ENCODE measurements around the gene SMURF1.
"Not testable (repeated sequence)": the region's sequence is repeated elsewhere in the genome, so short reads cannot be mapped to it uniquely, and the experiment has no call there.

SMURF1 gene

DNA sequence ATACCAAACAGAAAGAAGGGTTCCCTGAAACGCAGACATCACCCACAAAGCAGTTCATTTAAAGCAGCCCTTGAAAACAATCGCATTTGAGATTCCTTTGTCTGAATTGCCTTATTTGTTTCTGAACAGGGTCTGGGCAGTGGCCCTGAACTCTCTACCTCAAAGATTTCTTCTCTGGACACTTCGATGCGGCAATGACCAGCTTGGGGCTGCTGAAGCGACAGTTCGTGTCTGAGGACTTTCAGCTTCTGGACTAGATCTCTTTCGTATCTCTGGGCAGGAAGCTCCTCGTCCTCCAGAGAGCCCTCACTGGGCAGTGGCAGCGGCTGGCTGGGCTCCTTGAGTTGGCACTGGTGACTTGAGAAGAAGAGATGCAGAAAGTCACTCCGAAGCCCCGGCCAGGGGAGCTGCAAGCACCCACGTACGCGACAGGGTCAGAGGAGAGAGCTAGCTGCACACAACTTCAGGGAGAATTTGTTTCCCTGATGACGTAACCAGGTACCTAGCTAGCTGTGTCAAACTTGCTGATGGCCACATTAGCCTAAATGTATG is 96.3 kb downstream of the SMURF1 start:
- Mint-ChIP-seq H3K36me3 (ENCODE audit: low read depth) (peaks cover 81% of the 10 kb centered on the region), H3K4me1 (no peaks in the 10 kb centered on the region), H3K27ac (no peak overlapping the region), H3K4me3 (no peak overlapping the region), H3K27me3 (ENCODE audit: low read depth, poor library complexity) (peaks cover 2% of the 10 kb centered on the region), H3K9me3 (no peaks in the 10 kb centered on the region)
- DNase-seq, result no peak
- TF ChIP-seq, protein P1, sequence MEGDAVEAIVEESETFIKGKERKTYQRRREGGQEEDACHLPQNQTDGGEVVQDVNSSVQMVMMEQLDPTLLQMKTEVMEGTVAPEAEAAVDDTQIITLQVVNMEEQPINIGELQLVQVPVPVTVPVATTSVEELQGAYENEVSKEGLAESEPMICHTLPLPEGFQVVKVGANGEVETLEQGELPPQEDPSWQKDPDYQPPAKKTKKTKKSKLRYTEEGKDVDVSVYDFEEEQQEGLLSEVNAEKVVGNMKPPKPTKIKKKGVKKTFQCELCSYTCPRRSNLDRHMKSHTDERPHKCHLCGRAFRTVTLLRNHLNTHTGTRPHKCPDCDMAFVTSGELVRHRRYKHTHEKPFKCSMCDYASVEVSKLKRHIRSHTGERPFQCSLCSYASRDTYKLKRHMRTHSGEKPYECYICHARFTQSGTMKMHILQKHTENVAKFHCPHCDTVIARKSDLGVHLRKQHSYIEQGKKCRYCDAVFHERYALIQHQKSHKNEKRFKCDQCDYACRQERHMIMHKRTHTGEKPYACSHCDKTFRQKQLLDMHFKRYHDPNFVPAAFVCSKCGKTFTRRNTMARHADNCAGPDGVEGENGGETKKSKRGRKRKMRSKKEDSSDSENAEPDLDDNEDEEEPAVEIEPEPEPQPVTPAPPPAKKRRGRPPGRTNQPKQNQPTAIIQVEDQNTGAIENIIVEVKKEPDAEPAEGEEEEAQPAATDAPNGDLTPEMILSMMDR (IDR thresholded peaks at IDR 0.05), result no peak

DNA sequence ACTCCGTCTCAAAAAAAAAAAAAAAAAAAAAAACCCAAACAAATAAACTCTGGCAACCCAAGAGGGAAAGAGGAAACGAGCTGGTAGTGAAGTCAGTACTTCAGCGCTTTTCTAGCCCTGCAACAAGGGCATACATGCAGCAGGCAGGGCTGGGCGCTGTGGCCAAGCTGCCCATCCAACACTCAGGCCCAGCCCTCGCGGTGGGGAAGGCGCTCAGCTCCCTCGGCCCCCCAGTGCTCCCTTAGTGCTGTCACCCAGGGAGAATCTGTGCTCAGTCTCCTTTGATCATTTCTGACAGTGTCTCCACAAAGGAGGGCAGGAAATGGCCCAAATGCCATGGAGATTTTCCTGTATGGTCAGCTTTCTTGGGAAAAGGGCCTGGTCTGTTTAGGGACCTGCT is 97.2 kb downstream of the SMURF1 start:
- Mint-ChIP-seq H3K9me3 (no peaks in the 10 kb centered on the region), H3K27ac (no peak overlapping the region), H3K27me3 (ENCODE audit: low read depth, poor library complexity) (peaks cover 2% of the 10 kb centered on the region), H3K36me3 (ENCODE audit: low read depth) (peaks cover 79% of the 10 kb centered on the region), H3K4me1 (no peaks in the 10 kb centered on the region), H3K4me3 (no peak overlapping the region)
- no peak for DNase-seq
- TF ChIP-seq, protein P1 (IDR thresholded peaks at IDR 0.05), result no peak

DNA sequence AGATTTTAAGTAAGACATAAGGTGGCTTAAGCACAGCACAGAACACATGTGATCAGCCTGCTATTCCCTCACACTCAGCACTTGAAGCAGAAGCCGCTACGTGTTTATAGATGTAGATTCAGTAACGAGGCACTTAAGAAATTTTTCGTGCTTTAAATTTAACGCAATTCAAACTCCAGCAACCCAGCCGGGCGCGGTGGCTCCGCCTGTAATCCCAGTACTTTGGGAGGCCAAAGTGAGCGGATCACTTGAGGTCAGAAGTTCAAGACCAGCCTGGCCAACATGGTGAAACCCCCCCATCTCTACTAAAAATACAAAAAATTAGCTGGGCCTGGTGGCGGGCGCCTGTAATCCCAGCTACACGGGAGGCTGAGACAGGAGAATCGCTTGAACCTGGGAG is 97.6 kb downstream of the SMURF1 start:
- not testable (repeated sequence) for H3K27me3 Mint-ChIP-seq (ENCODE audit: low read depth, poor library complexity); H3K9me3 Mint-ChIP-seq; H3K27ac Mint-ChIP-seq; H3K4me1 Mint-ChIP-seq; DNase-seq; H3K4me3 Mint-ChIP-seq
- peaks cover 79% of the 10 kb centered on the region for H3K36me3 Mint-ChIP-seq (ENCODE audit: low read depth)

DNA sequence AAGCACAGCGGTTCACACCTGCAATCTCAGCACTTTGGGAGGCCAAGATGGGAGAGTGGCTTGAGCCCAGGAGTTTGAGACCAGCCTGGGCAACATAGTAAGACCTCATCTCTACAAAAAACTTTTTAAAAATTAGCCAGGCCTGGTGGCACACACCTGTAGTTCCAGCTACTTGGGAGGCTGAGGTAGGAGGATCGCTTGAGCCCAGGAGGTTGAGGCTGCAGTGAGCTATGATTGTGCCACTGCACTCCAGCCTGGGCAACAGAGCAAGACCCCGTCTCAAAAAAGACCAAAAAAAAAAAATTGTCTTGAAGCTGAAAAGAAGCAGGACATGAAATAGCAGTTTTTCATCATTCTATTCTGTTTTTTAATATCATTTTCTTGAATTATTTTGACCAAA is 99.0 kb downstream of the SMURF1 start:
- H3K4me1 Mint-ChIP-seq; H3K9me3 Mint-ChIP-seq; H3K27me3 Mint-ChIP-seq (ENCODE audit: low read depth, poor library complexity); H3K4me3 Mint-ChIP-seq; H3K27ac Mint-ChIP-seq; DNase-seq: not testable (repeated sequence)
- peaks cover 77% of the 10 kb centered on the region for H3K36me3 Mint-ChIP-seq (ENCODE audit: low read depth)

DNA sequence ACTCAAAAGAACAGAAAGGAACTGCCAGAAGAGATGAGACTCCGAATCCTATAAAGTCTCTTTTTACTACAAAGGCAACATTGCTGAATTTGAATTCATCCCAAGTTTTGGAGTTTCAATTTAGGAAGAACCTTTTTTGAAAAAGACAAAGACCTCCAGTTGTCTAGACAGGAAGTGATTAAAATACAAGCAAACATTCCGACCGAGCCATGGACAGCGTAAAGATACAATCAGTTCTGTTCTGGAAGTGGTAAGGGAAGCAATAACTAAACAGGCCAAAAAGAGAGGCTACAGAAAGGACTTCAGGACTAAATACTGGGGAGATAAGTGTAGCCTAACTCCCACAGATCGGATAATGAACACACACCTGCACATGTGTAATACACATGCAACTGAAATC is 101.0 kb downstream of the SMURF1 start:
- Mint-ChIP-seq H3K4me1 (no peaks in the 10 kb centered on the region), H3K36me3 (ENCODE audit: low read depth) (peaks cover 75% of the 10 kb centered on the region), H3K4me3 (no peak overlapping the region), H3K9me3 (no peaks in the 10 kb centered on the region), H3K27me3 (ENCODE audit: low read depth, poor library complexity) (peaks cover 3% of the 10 kb centered on the region), H3K27ac (peak overlapping the region; percentile 71)
- TF ChIP-seq, protein P1 (IDR thresholded peaks at IDR 0.05), result no peak
- DNase-seq, result no peak

DNA sequence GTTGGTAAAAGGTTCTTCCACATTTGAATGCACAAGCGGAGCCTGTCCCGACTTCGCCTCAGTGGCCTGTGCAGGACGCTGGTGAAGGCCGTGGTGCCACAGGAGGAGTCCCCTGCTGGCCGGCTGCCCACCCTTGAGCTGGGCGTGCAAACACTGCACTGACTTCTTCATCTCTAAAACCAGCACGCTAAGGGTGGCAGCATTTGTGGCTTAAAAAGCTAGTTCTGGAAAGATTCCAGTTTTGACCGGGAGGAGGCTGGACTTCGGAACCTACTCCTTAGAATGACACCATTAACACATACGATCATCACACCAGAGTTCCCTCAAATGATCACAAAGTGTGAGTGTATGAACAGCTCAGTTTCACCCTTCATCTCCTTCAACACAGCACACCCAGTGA is 102.4 kb downstream of the SMURF1 start:
- DNase-seq, result no peak
- Mint-ChIP-seq H3K36me3 (ENCODE audit: low read depth) (peaks cover 78% of the 10 kb centered on the region), H3K4me3 (no peak overlapping the region), H3K27ac (peak overlapping the region; percentile 17), H3K27me3 (ENCODE audit: low read depth, poor library complexity) (peaks cover 3% of the 10 kb centered on the region), H3K4me1 (peaks cover 4% of the 10 kb centered on the region), H3K9me3 (no peaks in the 10 kb centered on the region)
- TF ChIP-seq, protein P1 (IDR thresholded peaks at IDR 0.05), result no peak

DNA sequence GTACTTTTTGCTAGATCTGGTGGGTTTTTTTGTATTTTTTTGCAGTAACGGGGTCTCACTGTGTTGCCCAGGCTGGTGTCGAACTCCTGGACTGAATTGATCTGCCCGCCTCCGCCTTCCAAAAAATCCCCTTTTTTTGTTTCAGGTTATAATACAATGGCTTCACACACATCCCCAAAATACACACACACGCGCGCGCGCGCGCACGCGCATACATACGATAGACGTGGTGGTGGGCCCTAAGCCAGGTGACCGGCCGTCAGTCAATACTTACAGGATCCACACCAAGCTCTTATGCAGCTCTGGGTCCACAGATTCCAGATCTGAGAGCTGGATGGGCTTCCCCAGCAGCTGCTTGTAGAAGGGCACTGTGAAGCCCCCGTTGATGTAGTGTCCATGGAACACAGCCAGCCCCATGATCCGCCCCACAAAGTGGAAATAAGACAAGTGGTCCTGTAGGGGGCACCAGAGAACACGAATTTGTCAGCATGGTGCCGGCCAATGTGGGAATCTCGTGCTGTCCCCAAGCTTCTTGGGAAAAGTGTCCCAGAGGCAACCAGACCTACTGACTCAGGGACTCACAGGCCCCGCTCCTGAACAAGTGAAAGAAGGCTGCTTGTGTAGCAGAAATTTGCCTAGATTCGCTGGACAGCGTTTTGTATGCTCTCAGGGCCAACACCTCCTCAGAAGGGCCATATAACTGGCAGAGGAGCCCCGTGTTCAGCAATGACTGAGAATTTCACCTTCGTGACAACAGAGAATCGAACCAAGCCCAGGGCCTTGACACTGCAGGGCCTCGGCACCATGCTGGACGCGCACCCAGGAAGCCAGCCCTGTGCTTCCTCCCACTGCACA is 103.6 kb downstream of the SMURF1 start:
- peak; percentile 79 for DNase-seq
- H3K27ac Mint-ChIP-seq, result peak overlapping the region; percentile 87

More for the DNA sequence above, 103.6 kb downstream of the SMURF1 start:
- Mint-ChIP-seq H3K4me1 (peaks cover 14% of the 10 kb centered on the region), H3K9me3 (no peaks in the 10 kb centered on the region), H3K4me3 (no peak overlapping the region), H3K27me3 (ENCODE audit: low read depth, poor library complexity) (peaks cover 3% of the 10 kb centered on the region), H3K36me3 (ENCODE audit: low read depth) (peaks cover 82% of the 10 kb centered on the region)
- TF ChIP-seq, protein P1 (IDR thresholded peaks at IDR 0.05), result peak; percentile 49
